A673 (cell line): ENCODE measurements around the gene CHMP1B.

Source experiments
- CTCF ChIP-seq: fragments of 300-800, 200-600 bp; sonication (generic); conservative IDR thresholded peaks from 2 replicates; pipeline ENCODE4 v1.5.1; 2017; ENCODE audit warnings: low read depth, mild to moderate bottlenecking, antibody characterized with exemption, low read length, moderate library complexity, mixed read lengths
- EZH2 ChIP-seq: fragments of 200-600 bp; sonication (generic); IDR thresholded peaks from 2 replicates; pipeline ENCODE4 v1.6.1; 2017; ENCODE audit warnings: borderline replicate concordance, low read depth, mild to moderate bottlenecking, mixed read lengths, antibody characterized with exemption, low read length; ENCODE audit not compliant: poor library complexity, severe bottlenecking

GRCh38 chr18:11842562-11842961 is 8.7 kb upstream of the CHMP1B start:
- TF ChIP-seq CTCF (no peak), EZH2 (no peak)
